HG02571 (cell line): ENCODE results near the gene COPS4.
"Not testable (repeated sequence)": the region's sequence is repeated elsewhere in the genome, so short reads cannot be mapped to it uniquely, and the experiment has no call there.

Experiments used
- ATAC-seq: cut with Tn5 transposase; IDR thresholded peaks from one replicate; pipeline ENCODE4 v1.9.1; 2021; ENCODE audit warnings: mild to moderate bottlenecking, moderate library complexity; ENCODE audit not compliant: unreplicated experiment

Gene COPS4

DNA sequence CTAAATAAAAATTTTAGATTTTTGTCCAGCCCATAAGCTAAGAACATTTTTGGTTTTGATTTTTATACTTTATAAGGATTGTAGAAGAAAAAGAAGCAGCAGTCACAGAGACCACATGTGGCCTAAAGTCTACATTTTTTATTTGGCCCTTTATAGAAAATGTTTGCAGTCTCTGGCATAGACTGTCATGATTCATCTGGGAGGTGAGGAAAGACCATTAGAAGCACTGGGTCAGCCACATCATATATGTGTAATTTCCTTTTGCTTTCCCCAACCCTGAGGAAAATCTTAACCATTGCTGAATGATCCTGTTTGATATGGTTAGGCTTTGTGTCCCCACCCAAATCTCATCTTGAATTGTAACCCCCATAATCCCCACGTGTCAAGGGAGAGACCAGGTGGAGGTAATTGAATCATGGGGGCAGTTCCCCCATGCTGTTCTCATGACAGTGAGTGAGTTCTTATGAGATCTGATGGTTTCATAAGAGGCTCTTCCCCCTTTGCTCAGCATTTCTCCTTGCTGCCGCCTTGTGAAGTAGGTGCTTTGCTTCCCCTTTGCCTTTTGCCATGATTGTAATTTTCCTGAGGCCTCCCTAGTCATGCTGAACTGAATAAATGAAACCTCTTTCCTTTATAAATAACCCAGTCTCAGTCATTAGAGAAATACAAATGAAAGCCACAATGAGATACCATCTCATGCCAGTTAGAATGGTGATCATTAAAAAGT is 12.1 kb upstream of the COPS4 start:
- no peak for ATAC-seq

DNA sequence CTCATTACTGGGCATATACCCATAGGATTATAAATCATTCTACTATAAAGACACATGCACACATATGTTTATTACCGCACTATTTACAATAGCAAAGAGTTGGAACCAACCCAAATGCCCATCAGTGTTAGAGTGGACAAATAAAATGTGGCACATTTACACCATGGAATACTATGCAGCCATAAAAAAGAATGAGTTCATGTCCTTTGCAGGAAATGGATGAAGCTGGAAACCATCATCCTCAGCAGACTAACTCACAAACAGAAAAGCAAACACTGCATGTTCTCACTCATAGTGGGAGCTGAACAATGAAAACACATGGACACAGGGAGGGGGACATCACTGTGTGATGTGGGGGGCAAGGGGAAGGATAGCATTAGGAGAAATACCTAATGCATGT is 11.4 kb upstream of the COPS4 start:
- not testable (repeated sequence) for ATAC-seq

DNA sequence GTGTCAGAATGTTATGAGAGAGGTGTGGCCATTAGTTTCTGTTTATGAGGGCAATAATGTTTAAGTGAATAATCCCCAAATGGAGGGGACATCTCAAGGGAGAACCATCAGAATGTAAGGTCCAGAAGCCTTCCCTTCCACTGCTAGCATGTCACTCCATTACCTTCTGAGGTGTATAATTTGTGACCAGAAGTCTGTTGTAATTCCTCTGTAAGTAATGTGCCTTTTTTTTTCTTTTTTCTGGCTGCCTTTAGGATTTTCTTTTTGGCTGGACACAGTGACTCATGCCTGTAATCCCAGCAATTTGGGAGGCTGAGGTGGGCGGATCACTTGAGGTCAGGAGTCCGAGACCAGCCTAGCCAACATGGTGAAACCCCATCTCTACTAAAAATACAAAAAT is 10.8 kb upstream of the COPS4 start:
- no peak for ATAC-seq

DNA sequence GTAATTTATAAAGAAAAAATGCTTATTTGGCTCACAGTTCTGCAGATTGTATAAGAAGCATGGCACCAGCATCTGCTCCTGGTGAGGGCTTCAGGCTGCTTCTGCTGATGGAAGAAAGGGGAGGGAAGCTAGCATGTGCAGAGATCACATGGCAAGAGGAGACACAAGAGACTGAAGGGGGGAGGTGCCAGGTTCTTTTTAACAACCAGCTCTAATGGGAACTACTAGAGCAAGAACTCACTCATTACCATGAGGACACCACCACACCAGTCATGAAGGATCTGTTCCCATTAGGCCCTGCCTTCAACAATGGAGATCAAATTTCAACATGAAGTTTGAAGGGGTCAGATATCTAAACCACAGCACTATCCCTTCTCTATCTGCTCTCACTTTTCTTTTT is 9.4 kb upstream of the COPS4 start:
- ATAC-seq: no peak

DNA sequence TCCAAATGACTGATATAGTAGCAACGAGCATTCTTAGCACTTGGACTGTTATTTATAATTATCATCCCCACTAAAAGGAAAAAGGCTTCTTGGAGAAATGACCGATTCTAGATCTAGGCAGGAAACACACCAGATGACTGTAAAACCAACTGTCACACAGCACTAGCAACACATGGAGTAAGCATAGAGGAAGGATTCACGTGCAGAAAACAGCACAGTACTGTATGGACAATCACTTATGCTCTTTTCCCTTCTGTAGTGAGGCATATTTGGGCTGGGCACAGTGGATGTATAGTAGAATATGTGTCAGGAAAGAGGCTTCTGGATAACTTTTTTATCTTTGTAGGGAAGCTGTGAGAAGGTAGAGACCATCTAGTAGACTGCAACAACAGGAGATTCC is 6.0 kb upstream of the COPS4 start:
- ATAC-seq: no peak

DNA sequence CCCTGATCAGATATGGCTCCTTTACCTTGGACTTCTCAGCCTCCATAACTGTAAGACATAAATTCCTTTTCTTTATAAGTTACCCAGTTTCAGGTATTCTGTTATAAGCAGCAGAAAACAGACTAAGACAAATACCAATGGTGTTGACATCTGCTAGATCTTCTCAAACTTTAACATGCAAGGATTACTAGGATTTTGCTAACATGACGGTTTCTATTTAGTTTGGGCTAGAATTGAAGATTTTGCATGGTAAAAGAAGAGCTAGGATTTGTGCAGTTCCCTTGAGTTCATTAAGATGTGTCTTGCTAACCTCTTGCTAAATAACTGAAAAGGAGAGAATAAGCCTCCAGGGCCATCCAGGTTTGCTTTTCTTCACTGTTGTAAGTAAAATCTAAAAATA is 5.3 kb upstream of the COPS4 start:
- ATAC-seq: no peak

DNA sequence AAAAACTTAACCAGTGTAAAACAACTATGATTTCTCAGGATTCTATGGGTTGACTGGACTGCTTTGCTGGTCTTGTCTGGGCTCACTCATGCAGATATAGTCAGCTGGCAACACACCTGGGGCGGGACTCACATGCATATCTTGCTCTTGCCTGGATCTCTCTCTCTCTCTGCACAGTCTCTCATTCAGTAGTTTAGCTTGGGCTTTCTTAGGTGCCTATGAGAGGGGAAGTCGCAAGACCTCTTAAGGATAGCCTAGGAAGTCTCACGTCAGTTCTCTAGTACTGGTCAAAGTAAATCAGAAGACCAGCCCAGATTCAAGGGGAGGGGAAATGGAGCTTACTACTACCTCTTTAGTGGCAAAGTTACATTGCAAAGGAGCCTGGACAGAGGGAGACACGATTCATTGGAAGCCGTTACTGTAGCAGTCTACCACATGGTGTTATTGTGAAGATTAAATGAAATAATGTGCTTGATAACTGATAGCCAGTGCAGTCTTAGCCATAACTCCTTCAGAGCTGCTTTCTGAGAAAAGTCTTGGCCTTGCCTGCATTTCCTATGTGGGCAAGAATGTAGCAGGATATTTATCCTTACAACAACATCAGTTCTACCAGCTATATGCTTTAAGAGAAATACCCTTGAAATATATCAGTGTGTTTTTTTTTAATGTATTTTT is 2.1 kb downstream of the COPS4 start:
- ATAC-seq: no peak

DNA sequence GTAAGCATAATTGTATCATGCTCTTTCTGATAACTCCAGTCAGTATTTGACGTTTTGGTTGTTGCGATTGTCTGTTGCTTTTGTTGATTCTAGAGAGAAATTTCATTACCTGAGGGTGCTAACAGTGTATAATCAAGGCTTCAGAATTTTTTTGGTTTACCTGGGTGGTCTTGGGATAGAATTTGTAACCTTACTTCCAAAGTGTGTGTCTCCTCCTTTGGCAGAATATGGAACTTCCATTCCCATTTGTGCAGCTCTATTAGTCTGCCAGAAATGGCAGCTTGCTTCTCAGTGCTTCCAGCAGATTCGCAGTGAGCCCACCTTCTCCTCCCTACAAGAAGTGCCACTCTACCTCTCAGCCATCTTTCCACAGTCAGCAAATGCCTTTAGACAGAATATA is 5.3 kb downstream of the COPS4 start:
- no peak for ATAC-seq

DNA sequence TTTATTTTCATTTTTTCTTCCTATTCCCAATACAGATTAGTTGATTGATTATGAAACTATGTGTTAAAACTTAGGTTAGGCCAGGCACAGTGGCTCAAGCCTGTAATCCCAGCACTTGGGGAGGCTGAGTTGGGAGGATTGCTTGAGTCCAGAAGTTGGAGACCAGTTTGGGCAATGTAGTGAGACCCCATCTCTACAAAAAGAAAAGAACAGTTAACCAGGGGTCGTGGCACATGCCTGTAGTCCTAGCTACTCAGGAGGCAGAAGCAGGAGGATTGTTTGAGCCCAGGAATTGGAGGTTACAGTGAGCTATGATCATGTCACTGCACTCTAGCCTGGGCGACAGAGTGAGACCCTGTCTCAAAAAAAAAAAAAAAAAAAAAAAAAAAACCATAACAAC is 8.2 kb downstream of the COPS4 start:
- ATAC-seq: not testable (repeated sequence)

DNA sequence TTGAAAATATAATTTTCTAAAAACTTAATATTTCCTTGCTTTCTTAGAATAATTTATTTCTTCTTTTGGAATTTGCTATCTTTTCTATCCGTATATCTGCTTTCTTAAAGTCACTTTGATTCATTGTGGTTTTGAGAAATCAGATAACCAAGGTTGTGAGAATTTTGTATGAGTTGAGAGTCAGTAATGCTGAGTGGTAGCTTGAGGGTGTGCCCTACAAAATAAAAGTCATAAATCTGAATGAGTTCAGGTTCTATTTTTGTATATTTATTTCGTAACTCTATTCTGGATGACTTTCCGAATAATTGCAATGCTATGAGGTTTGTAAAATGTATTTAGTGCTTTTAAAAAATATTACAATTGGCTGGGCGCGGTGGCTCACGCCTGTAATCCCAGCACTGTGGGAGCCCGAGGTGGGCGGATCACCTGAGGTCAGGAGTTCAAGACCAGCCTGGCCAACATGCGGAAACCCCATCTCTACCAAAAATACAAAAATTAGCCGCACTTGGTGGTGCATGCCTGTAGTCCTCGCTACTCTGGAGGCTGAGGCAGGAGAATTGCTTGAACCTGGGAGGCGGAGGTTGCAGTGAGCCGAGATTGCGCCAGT is 8.9 kb downstream of the COPS4 start:
- no peak for ATAC-seq

DNA sequence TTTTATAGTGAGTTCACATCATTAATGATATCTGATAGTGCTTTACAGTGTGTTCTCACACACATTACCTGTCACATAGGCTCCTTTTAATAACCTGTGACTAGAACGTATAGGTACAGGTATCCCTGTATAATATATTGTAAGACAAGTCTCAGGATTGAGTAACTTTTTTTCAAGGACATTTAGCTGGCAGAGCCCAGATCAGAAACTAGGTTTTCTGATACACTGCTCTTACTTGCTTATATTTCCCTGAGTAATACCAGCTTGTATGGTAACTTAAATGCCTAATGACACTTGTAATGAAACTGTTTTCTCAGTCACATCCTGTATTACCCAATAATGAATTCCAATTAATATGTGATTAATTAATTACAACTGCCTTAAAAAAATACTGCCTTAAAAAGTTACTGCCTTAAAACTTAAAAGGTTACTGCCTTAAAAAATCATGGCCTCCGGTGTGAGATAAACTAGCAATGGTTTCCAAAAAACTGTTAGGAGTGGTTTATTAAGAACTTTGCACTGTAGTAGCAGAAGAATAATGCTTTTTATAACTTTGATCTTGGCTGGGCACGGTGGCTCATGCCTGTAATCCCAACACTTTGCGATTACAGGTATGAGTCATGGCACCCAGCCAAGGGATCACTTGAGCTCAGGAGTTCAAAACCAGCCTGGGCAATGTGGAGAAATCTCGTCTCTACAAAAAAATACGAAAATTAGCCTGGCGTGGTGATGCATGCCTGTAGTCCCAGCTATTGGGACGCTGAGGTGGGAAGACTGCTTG is 11.9 kb downstream of the COPS4 start:
- no peak for ATAC-seq

DNA sequence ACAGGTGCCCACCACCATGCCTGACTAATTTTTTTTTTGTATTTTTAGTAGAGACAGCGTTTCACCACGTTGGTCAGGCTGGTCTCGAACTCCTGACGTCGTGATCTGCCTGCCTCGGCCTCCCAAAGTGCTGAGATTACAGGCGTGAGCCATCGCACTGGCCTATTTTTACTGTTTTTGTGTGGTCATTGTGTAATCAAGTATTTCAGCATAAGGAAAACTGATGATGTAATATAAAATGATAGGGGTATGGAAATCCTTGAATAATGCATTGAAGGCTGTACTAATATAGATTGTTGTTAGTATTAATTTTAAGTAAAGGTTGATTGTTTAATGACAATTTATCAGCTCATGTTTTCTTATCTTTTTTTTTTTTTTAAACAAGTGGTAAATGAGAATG is 13.8 kb downstream of the COPS4 start:
- not testable (repeated sequence) for ATAC-seq

DNA sequence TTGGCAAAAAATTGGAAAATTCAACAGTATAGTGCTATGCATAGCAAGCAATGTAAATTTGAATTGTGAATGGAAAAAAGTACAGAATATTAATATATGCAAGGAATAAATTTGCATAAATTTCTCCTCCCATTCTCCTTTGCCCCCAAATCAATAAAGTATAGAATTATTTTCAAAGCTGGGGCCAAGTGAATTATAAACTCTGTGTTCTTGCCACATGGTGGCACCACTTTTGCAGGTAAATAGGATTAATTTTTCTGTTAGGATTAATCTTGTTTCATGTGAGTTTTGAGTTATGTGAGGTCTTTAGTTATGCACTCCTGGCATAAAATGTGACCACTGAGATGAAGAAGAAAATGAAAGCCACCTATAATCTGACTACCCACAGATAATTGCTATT is 19.9 kb downstream of the COPS4 start:
- ATAC-seq: no peak

DNA sequence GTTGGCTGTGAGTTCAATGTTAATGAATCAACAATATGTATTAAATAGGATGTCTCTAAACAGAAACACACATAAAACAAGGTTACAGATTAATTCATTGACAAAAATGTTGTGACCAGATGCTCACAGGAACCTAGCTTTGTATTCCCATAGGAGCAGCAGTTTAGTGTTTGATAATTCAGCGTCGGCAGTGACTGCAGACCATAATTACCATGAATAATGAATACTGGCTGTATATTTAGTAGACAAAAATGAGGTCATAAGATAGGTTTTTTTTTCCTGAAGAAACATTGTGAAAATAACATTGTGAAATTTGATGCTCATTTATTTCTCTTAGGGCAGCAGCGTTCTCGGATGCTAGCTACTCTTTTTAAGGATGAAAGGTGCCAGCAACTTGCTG is 27.8 kb downstream of the COPS4 start:
- no peak for ATAC-seq

DNA sequence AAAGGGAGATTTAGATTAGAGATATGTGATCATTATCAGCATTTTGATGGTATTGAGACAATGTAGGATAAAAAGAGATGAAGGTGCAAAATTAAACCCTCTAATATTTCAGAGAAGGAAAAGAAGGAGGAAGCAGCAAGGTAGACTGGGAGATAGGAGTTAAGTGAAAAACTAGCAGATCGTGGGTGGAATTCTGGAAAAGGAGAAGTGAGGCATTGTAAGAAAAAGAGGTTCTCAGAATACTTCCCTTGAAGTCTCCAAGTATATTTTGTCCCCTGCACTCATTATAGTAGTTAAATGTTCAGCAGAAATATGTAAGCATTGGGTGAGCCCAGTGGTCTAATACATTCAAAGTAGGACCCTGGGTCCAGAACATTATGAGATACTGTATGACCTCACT is 30.3 kb downstream of the COPS4 start:
- ATAC-seq: no peak

DNA sequence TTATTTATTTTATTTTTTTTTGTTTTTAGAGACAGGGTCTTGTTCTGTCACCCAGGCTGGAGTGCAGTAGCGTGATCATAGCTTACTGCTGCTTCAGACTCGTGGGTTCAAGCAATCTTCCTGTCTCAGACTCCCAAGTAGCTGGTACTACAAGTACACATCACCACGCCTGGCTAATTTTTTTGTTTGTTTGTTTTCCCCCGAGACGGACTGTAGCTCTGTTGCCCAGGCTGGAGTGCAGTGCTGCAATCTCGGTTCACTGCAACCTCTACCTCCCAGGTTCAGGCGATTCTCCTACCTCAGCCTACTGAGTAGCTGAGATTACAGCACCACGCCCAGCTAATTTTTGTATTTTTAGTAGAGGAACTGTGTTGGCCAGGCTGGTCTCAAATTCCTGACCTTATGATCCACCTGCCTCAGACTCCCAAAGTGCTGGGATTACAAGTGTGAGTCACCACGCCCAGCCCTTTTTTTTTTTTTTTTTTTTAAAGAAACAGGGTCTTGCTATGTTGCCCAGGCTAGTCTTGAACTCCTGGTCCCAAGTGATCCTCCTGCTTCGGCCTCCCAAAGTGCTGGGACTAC is 32.2 kb downstream of the COPS4 start:
- ATAC-seq: no peak

DNA sequence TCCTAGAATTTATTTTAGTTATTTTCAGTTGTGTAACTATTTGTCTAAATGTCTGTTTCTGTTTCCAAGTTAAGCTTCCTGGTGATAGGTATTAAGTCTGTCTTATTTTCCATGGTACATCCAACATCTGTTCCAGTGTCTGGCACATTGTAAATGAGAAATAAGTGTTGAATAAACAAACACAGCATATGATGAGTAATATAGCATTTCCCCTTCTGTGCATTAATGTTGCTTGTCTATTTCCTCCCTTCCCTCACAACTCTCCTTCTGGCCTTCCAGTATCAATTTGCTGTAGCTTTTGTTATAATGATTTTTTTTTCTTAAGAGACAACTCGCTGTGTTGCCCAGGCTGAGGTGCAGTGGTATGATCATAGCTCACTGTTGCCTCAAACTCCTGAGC is 36.1 kb downstream of the COPS4 start:
- ATAC-seq: no peak

DNA sequence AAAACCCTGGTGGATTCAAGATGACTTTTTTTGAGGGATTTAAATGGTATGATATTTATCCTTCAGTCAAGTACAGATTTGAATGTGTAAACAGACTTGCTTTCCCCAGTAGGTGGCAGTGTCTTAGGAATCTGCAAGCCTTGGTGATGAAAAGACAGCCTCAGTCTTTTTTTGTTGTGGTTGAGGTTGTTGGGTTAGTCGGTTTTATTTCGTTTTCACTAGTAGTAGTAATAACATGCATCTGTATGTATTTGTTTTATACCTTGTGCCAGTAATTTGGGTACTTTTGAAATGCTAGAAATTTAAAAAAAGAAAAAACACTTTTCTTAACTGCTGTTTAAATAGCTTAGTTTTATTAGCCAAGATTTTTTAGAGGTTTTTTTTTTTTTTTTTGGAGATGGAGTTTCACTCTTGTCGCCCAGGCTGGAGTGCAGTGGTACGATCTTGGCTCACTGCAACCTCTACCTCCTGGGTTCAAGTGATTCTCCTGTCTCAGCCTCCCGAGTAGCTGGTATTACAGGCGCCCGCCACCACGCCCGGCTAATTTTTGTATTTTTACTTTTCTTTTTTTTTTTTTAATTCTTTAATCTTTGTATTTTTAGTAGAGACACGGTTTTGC is 39.2 kb downstream of the COPS4 start:
- ATAC-seq: no peak

DNA sequence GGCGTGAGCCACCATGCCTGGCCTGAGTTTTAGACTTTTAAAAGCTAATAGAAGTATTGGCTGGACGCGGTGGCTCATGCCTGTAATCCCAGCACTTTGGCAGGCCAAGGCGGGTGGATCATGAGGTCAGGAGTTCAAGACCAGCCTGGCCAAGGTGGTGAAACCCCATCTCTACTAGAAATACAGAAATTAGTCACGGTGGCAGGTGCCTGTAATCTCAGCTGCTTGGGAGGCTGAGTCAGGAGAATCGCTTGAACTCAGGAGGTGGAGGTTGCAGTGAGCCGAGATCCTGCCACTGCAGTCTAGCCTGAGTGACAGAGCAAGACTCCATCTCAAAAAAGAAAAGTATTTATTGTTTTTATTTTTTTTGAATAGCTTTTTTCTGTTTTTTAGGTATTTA is 39.8 kb downstream of the COPS4 start:
- ATAC-seq: not testable (repeated sequence)

DNA sequence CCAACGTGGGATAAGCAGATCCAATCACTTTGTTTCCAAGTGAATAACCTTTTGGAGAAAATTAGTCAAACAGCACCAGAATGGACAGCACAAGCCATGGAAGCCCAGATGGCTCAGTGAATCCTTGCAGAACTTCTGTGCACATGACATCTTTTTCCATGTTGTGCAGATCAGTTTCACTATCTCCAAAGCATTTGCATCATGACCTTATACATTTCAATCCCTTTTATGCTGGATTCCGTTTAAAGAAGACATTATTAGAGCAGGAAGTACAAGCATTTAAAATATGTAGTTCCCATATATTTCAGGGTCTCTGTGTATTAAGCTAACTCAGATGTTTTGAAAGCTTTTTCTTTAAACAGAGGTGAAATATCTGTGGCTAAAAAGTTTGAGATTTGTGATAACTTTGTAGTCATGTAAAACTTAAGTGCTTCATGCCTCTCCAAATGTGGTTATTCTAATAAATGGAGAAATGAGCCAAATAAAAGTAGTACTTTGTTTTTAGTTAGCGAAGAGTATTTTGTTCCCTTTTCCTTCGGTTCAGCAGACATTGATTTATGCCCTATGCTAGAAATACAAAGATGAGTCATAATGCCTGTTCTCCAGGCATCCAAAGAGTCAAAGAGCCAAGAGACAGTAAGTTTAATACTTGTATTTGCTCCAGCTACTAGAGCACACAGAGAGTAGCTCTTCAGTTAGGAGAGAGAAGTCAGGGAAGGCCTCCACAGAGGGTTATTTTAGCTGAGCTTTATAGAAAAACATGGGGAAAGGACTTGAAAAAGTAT is 40.5 kb downstream of the COPS4 start:
- ATAC-seq: no peak
